NCI-H1048 (cell line): Measurements from ENCODE around the gene EIF4H.
"Not testable (repeated sequence)": the region's sequence is repeated elsewhere in the genome, so short reads cannot be mapped to it uniquely, and the experiment has no call there.

Source experiments
- DNase-seq: peaks from one replicate; lab custom pipeline; 2025; lab: John Stamatoyannopoulos, UW

EIF4H gene

GRCh38 chr7:74224907-74225306, 50.8 kb downstream of the EIF4H start:
- DNase-seq: not testable (repeated sequence)

- DNase-seq: no peak
Measured at GRCh38 chr7:74225400-74225799, 51.2 kb downstream of the EIF4H start.

GRCh38 chr7:74226633-74227032, 52.5 kb downstream of the EIF4H start:
- DNase-seq: no peak

GRCh38 chr7:74228951-74229900, 55.1 kb downstream of the EIF4H start:
- no peak for DNase-seq

- DNase-seq: no peak
Measured at GRCh38 chr7:74230446-74231231, 56.5 kb downstream of the EIF4H start.

GRCh38 chr7:74231232-74231590, 57.1 kb downstream of the EIF4H start:
- DNase-seq: no peak

- peak; percentile 84 for DNase-seq
Measured at GRCh38 chr7:74233655-74234285, 59.6 kb downstream of the EIF4H start.

GRCh38 chr7:74235518-74236268, 61.5 kb downstream of the EIF4H start:
- DNase-seq: no peak

GRCh38 chr7:74236284-74236683, 62.1 kb downstream of the EIF4H start:
- DNase-seq: no peak

GRCh38 chr7:74240482-74240881, 66.3 kb downstream of the EIF4H start:
- no peak for DNase-seq

GRCh38 chr7:74242122-74242443, 67.9 kb downstream of the EIF4H start:
- DNase-seq: no peak

GRCh38 chr7:74246497-74246896, 72.3 kb downstream of the EIF4H start:
- no peak for DNase-seq
